Measurements from ENCODE around the gene AARS2. TPM values are rescaled to one million over a fixed set of nuclear protein-coding genes. Genes with fewer than 3 reads are reported as not detected.

AARS2 gene
- total and polyA plus RNA-seq, 2 of the 4 experiments (the other 2 are of a cell fraction): 9.1 to 10.4 TPM

DNA sequence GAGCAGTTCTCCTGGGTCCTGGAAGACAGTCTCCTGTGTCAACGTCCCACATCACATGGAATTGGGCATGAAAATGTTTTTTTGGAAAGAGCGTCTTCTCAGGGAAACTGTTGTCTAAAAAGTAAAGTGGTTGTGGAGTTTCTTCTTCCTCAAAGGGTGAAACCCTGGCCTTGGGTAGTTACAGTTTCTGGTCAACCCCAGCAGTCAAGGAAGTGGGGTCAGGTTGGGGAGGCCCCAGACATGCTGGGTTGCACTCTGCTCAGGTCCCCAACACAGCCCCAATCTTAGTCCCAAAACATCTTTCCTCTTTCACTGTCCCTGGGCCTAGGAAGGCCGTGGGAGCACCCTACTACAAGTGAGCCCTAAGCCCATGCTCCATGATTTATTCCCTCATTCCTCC is 46.8 kb downstream of the AARS2 start:
- 38% methylated on average over 1 of the region's 3 CpGs; no CpG with 5 or more reads in 1 of the 2 experiments for WGBS, 2 experiments (ENCODE audit: extremely low coverage in 2 of 2, insufficient read length in 1 of 2)
- Histone ChIP-seq H3K27me3 (ENCODE audit: control insufficient read depth, insufficient read depth, low read length) (peaks cover 28% of the 10 kb centered on the region), H2AFZ (replicated peaks; ENCODE audit: low read length, poor library complexity) (no peak overlapping the region), H3K9me1 (ENCODE audit: insufficient read depth, low read length) (peaks cover 14% of the 10 kb centered on the region), H2BK15ac (ENCODE audit: low read depth, low read length) (no peak overlapping the region), H3K9ac (ENCODE audit: low read depth, low read length) (no peak overlapping the region), H3K9me3 (ENCODE audit: control insufficient read depth, insufficient read depth, low read length) (no peaks in the 10 kb centered on the region), H3K4me2 (ENCODE audit: low read depth, low read length) (no peak overlapping the region), H3K18ac (ENCODE audit: low read depth, low read length) (no peak overlapping the region), H3K56ac (ENCODE audit: extremely low read depth, insufficient read depth, low read length) (no peak overlapping the region), H3K36me3 (ENCODE audit: control insufficient read depth, insufficient read depth, low read length) (no peaks in the 10 kb centered on the region), H4K8ac (ENCODE audit: low read depth in 2 of 2, low read length in 2 of 2) (no peak overlapping the region), H3K27ac (ENCODE audit: insufficient read depth, low read length) (no peak overlapping the region), H4K91ac (ENCODE audit: insufficient read depth, low read depth, low read length) (no peak overlapping the region), H4K5ac (ENCODE audit: low read depth, low read length) (no peak overlapping the region), H3K4me3 (ENCODE audit: insufficient read depth, low read depth, low read length) (no peak overlapping the region), H3K23ac (ENCODE audit: low read depth, low read length) (no peak overlapping the region), H3K14ac (replicated peaks; ENCODE audit: low read depth, low read length) (no peak overlapping the region), H3K4me1 (ENCODE audit: control insufficient read depth, insufficient read depth, low read length) (peaks cover 22% of the 10 kb centered on the region), H4K20me1 (ENCODE audit: insufficient read depth, low read length) (peaks cover 9% of the 10 kb centered on the region), H2AK9ac (replicated peaks; ENCODE audit: low read depth, low read length, poor library complexity) (no peak overlapping the region), H2BK120ac (ENCODE audit: low read depth, low read length) (no peak overlapping the region), H2BK5ac (ENCODE audit: low read depth, low read length, poor library complexity, severe bottlenecking) (no peak overlapping the region), H3K79me1 (ENCODE audit: low read depth in 1 of 2, low read length in 2 of 2) (peaks cover 24 to 36% of the 10 kb centered on the region in 2 experiments), H2AK5ac (ENCODE audit: low read depth, low read length) (no peak overlapping the region), H2BK20ac (ENCODE audit: low read depth, low read length) (no peak overlapping the region), H3K4ac (ENCODE audit: low read depth, low read length) (no peak overlapping the region)
- ChIA-PET CTCF (interaction anchor here (0.7 to 1.8 kb wide), 3 partner anchors 10 to 72 kb away, joined by 3 to 4 read pairs (median 4); no protein-coding TSS in a partner anchor), POLR2A (ENCODE audit: unreplicated experiment) (no interaction called here)
- BruUV-seq (replicated peaks): no TSS peak
- ATAC-seq (ENCODE audit: low read depth): no peak
- in situ Hi-C loops (cut with MboI; ENCODE audit: low sequenced_read_pairs): no loop called here
- TF ChIP-seq RCOR1 (IDR thresholded peaks at IDR 0.05; ENCODE audit: insufficient replicate concordance, low read length) (no peak), SMC3 (IDR thresholded peaks at IDR 0.05; ENCODE audit: low read depth, low read length) (no peak), FOS (IDR thresholded peaks at IDR 0.05; ENCODE audit: low read depth, low read length) (no peak)
- intact Hi-C loops (cut with micrococcal nuclease): no loop called here
- dilution Hi-C loops (cut with HindIII; ENCODE audit: low sequenced_read_pairs, unreplicated experiment): no loop called here
- DNase-seq: no peak

Measured in IMR-90 (cell line).